Spleen (tissue), 7 donors: ENCODE measurements around the gene SEMG2.

ENCODE experiments used
- POLR2A ChIP-seq, 3 donors: fragments of 450-650 bp; IDR thresholded peaks; one replicate each; pipeline ENCODE4 v1.5.1; 2017; ENCODE audit warnings: antibody characterized with exemption in 3 of 3, mild to moderate bottlenecking in 1 of 3
- TF ChIP-seq, protein P1 (sequence below), 11 experiments: fragments of 200-600 bp in 7 of 11; fragments of 450-650 bp in 4 of 11; sonication (generic) in 4 of 11; IDR thresholded peaks in 8 of 11; conservative IDR thresholded peaks in 3 of 11; 1 replicate in 7 of 11; 2 replicates in 4 of 11; pipeline versions ENCODE4 v1.4.0 to v1.8.0; 2016 to 2021; ENCODE audit warnings: antibody characterized with exemption in 11 of 11, inconsistent platforms in 4 of 11, mild to moderate bottlenecking in 1 of 11
- donor health status: DM: no; HTN: no; CAD: no; lungs with moderate emphysema.
- donor health status: DM: no; HTN: no; CAD: no.
- donor health status: DM: no; HTN: no; CAD: no.

DNA sequence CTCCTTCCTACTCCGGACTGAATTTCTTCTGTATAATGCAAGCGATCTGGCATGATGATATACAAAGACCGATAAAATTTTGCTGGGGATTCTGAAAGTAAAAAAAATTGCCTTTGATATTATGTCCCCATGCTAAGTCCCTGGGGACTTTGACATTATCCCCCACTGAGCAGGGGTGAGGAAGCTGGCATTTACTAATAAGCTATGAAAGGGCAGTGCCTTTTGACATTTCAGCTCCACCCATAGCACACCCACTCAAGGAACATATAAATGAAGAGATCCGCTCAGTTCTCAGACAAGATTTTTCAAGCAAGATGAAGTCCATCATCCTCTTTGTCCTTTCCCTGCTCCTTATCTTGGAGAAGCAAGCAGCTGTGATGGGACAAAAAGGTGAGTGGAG lies at the start of gene SEMG2:
- TF ChIP-seq, protein P1, sequence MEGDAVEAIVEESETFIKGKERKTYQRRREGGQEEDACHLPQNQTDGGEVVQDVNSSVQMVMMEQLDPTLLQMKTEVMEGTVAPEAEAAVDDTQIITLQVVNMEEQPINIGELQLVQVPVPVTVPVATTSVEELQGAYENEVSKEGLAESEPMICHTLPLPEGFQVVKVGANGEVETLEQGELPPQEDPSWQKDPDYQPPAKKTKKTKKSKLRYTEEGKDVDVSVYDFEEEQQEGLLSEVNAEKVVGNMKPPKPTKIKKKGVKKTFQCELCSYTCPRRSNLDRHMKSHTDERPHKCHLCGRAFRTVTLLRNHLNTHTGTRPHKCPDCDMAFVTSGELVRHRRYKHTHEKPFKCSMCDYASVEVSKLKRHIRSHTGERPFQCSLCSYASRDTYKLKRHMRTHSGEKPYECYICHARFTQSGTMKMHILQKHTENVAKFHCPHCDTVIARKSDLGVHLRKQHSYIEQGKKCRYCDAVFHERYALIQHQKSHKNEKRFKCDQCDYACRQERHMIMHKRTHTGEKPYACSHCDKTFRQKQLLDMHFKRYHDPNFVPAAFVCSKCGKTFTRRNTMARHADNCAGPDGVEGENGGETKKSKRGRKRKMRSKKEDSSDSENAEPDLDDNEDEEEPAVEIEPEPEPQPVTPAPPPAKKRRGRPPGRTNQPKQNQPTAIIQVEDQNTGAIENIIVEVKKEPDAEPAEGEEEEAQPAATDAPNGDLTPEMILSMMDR (IDR thresholded peaks at IDR 0.05 in 8 of 11, conservative IDR thresholded peaks at IDR 0.05 in 3 of 11): no peak
- TF ChIP-seq POLR2A (IDR thresholded peaks at IDR 0.05): no peak
